ENCODE results near the gene GYPA.

DNA sequence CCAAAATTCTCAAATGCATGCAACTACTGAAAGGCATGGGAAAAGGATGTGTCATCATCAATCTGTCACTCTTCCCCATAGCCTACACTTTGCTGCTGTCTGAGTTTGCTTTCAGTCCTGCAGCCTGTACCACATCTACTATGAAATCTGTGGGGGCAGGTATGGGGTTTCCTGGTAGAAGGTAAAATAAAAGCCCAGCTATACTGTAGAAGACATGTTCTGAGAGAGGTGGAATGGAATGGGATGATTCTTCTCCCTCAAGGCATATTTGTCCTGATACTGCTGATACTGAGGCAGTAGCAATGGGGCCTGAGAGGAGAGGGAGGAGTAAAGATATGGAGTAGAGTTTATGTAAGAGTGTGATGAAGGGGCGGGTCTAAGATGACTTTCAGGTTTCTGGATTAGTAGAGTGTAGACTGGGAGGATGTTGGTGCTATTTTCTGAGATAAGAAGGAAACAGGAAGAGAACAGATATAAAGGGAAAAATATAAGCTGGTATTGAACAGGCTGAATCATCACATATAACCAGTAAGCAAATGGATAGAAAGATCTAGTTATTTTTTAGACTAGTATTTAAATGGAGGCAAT, 38.7 kb upstream of the GYPA start:
- TF ChIP-seq POLR2AphosphoS5 (IDR thresholded peaks at IDR 0.05; ENCODE audit: borderline replicate concordance, low read depth, low read length), result no peak
- TF ChIP-seq EZH2 (IDR thresholded peaks at IDR 0.05), result no peak
- TF ChIP-seq FOXP2 (optimal IDR thresholded peaks at IDR 0.05; ENCODE audit: control extremely low read depth, extremely low read length, insufficient read depth), result no peak

Measured in SK-N-MC (cell line).